HEK293 (cell line): ENCODE data around the gene LRP1.
A peak's percentile ranks its signal among the peaks of the same experiment; 100 is the strongest.

Source experiments
- CTCF ChIA-PET: fragments of 350-600 bp; formaldehyde crosslinking; extraction: SDS; loops from one replicate; lab custom pipeline; 2021; ENCODE audit warnings: antibody characterized with exemption; lab: Yijun Ruan, JAX
- POLR2A ChIA-PET: fragments of 300-600 bp; formaldehyde crosslinking; extraction: SDS; loops from one replicate; lab custom pipeline; 2020; ENCODE audit warnings: antibody characterized with exemption, inconsistent platforms; lab: Yijun Ruan, JAX
- H3K27ac ChIP-seq: fragments of 200-500 bp; sonication (Bioruptor generic); 2 replicates; pipeline ENCODE4 v1.5.1; 2014; ENCODE audit warnings: low read depth, low read length, control low read depth, inconsistent platforms; ENCODE audit errors: extremely low read depth
- H3K36me3 ChIP-seq, 2 experiments: fragments of 200-500 bp in 1 of 2; sonication (Bioruptor generic) in 1 of 2; 1 replicate in 1 of 2; 2 replicates in 1 of 2; pipeline ENCODE4 v1.5.1; 2014 to 2017; ENCODE audit warnings: inconsistent platforms in 2 of 2, low read length in 2 of 2; ENCODE audit not compliant: control insufficient read depth in 2 of 2, insufficient read depth in 1 of 2
- H3K4me1 ChIP-seq: fragments of 200-500 bp; sonication (Bioruptor generic); 2 replicates; pipeline ENCODE4 v1.5.1; 2014; ENCODE audit warnings: mild to moderate bottlenecking, low read length, inconsistent platforms; ENCODE audit not compliant: control insufficient read depth, insufficient read depth
- H3K4me3 ChIP-seq: 2 replicates; pipeline ENCODE4 v1.5.1; 2011; ENCODE audit warnings: low read depth, mild to moderate bottlenecking, control low read depth, low read length, moderate library complexity
- H3K9me3 ChIP-seq: fragments of 200-500 bp; sonication (Bioruptor generic); 2 replicates; pipeline ENCODE4 v1.5.1; 2014; ENCODE audit warnings: low read depth, low read length, inconsistent platforms; ENCODE audit not compliant: control insufficient read depth, insufficient read depth
- CTCF ChIP-seq: fragments of 450-650 bp; formaldehyde crosslinking; IDR thresholded peaks from 2 replicates; pipeline ENCODE4 v1.5.1; 2016; ENCODE audit warnings: missing biosample characterization, missing genetic modification characterization
- HOXC10 ChIP-seq: sonication (generic); formaldehyde crosslinking; IDR thresholded peaks from 2 replicates; pipeline ENCODE4 v1.8.1; 2023; ENCODE audit warnings: mild to moderate bottlenecking, missing genetic modification reagents
- HOXD13 ChIP-seq: sonication (generic); formaldehyde crosslinking; IDR thresholded peaks from 2 replicates; pipeline ENCODE4 v1.8.0; 2022; ENCODE audit warnings: missing genetic modification reagents, borderline replicate concordance
- KLF8 ChIP-seq: fragments of 450-650 bp; formaldehyde crosslinking; IDR thresholded peaks from 2 replicates; pipeline ENCODE4 v1.5.1; 2016; ENCODE audit warnings: missing biosample characterization, missing genetic modification characterization
- PATZ1 ChIP-seq: fragments of 450-650 bp; formaldehyde crosslinking; IDR thresholded peaks from 2 replicates; pipeline ENCODE4 v1.5.1; 2016; ENCODE audit warnings: missing biosample characterization, missing genetic modification characterization
- ZBTB17 ChIP-seq: fragments of 450-650 bp; formaldehyde crosslinking; IDR thresholded peaks from 2 replicates; pipeline ENCODE4 v1.5.1; 2016; ENCODE audit warnings: missing biosample characterization, missing genetic modification characterization
- ZNF138 ChIP-seq: fragments of 450-650 bp; formaldehyde crosslinking; IDR thresholded peaks from 2 replicates; pipeline ENCODE4 v1.5.1; 2016; ENCODE audit warnings: missing biosample characterization, missing genetic modification characterization, borderline replicate concordance
- ZNF146 ChIP-seq: fragments of 450-650 bp; formaldehyde crosslinking; IDR thresholded peaks from 2 replicates; pipeline ENCODE4 v1.5.1; 2016; ENCODE audit warnings: missing biosample characterization, missing genetic modification characterization
- ZNF341 ChIP-seq: fragments of 450-650 bp; formaldehyde crosslinking; IDR thresholded peaks from 2 replicates; pipeline ENCODE4; 2016; ENCODE audit warnings: low read depth, missing biosample characterization, missing genetic modification characterization
- ZNF366 ChIP-seq: fragments of 450-650 bp; formaldehyde crosslinking; conservative IDR thresholded peaks from 2 replicates; pipeline ENCODE4 v1.5.1; 2016; ENCODE audit warnings: missing biosample characterization, missing genetic modification characterization
- ZNF391 ChIP-seq: fragments of 450-650 bp; formaldehyde crosslinking; IDR thresholded peaks from 2 replicates; pipeline ENCODE4 v1.5.1; 2016; ENCODE audit warnings: low read depth, missing biosample characterization, missing genetic modification characterization, borderline replicate concordance
- ZNF404 ChIP-seq: fragments of 450-650 bp; formaldehyde crosslinking; IDR thresholded peaks from 2 replicates; pipeline ENCODE4 v1.5.1; 2017; ENCODE audit warnings: missing biosample characterization, missing genetic modification characterization
- ZNF426 ChIP-seq: fragments of 450-650 bp; formaldehyde crosslinking; IDR thresholded peaks from 2 replicates; pipeline ENCODE4 v1.5.1; 2017; ENCODE audit warnings: missing biosample characterization, missing genetic modification characterization, mild to moderate bottlenecking, inconsistent platforms, moderate library complexity
- ZNF555 ChIP-seq: fragments of 450-650 bp; formaldehyde crosslinking; conservative IDR thresholded peaks from 2 replicates; pipeline ENCODE4 v1.5.1; 2017; ENCODE audit warnings: missing biosample characterization, mild to moderate bottlenecking, missing genetic modification characterization, inconsistent platforms
- ZNF623 ChIP-seq: fragments of 450-650 bp; formaldehyde crosslinking; IDR thresholded peaks from 2 replicates; pipeline ENCODE4 v1.5.1; 2016; ENCODE audit warnings: missing biosample characterization, missing genetic modification characterization
- ZNF670 ChIP-seq: fragments of 450-650 bp; formaldehyde crosslinking; IDR thresholded peaks from 2 replicates; pipeline ENCODE4 v1.5.1; 2016; ENCODE audit warnings: missing biosample characterization, missing genetic modification characterization, low read depth
- ZNF830 ChIP-seq: fragments of 450-650 bp; IDR thresholded peaks from 2 replicates; pipeline ENCODE4 v1.5.0; 2018; ENCODE audit warnings: missing biosample characterization, missing genetic modification characterization, low read depth, mild to moderate bottlenecking, moderate library complexity
- TF ChIP-seq, protein P1 (sequence below): fragments of 450-650 bp; formaldehyde crosslinking; IDR thresholded peaks from 2 replicates; pipeline ENCODE4 v1.5.1; 2016; ENCODE audit warnings: missing biosample characterization, missing genetic modification characterization
- TF ChIP-seq, protein P2 (sequence below): fragments of 450-650 bp; formaldehyde crosslinking; IDR thresholded peaks from 2 replicates; pipeline ENCODE4 v1.5.1; 2016; ENCODE audit warnings: missing biosample characterization, missing genetic modification characterization

Gene LRP1

GRCh38 chr12:57156701-57157403 is 28.6 kb downstream of the LRP1 start (continued):
- no peak for TF ChIP-seq PATZ1 (tag by site-specific recombination)
- TF ChIP-seq ZNF138 (tag by site-specific recombination): no peak
- no peak for TF ChIP-seq HOXC10
- TF ChIP-seq ZNF426 (tag by site-specific recombination): no peak
- no peak for TF ChIP-seq ZNF366 (tag by site-specific recombination)
- TF ChIP-seq, protein P1, sequence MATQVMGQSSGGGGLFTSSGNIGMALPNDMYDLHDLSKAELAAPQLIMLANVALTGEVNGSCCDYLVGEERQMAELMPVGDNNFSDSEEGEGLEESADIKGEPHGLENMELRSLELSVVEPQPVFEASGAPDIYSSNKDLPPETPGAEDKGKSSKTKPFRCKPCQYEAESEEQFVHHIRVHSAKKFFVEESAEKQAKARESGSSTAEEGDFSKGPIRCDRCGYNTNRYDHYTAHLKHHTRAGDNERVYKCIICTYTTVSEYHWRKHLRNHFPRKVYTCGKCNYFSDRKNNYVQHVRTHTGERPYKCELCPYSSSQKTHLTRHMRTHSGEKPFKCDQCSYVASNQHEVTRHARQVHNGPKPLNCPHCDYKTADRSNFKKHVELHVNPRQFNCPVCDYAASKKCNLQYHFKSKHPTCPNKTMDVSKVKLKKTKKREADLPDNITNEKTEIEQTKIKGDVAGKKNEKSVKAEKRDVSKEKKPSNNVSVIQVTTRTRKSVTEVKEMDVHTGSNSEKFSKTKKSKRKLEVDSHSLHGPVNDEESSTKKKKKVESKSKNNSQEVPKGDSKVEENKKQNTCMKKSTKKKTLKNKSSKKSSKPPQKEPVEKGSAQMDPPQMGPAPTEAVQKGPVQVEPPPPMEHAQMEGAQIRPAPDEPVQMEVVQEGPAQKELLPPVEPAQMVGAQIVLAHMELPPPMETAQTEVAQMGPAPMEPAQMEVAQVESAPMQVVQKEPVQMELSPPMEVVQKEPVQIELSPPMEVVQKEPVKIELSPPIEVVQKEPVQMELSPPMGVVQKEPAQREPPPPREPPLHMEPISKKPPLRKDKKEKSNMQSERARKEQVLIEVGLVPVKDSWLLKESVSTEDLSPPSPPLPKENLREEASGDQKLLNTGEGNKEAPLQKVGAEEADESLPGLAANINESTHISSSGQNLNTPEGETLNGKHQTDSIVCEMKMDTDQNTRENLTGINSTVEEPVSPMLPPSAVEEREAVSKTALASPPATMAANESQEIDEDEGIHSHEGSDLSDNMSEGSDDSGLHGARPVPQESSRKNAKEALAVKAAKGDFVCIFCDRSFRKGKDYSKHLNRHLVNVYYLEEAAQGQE: no peak
- no peak for TF ChIP-seq ZNF341 (tag by site-specific recombination)
- no peak for TF ChIP-seq ZNF404 (tag by site-specific recombination)
- no peak for TF ChIP-seq ZNF146

GRCh38 chr12:57157588-57158173 is 29.4 kb downstream of the LRP1 start:
- TF ChIP-seq ZNF623 (tag by site-specific recombination) (peak; percentile 96), CTCF (no peak)
- Histone ChIP-seq H3K4me1 (no peaks in the 10 kb centered on the region), H3K36me3 (peaks cover 3 to 96% of the 10 kb centered on the region in 2 experiments; a peak in 1 of 3 replicates), H3K9me3 (no peaks in the 10 kb centered on the region), H3K27ac (no peak overlapping the region), H3K4me3 (no peak overlapping the region)
- CTCF ChIA-PET: interaction anchor here (0.8 to 2.2 kb wide), 4 partner anchors 15 to 34 kb away, joined by 3 to 7 read pairs (median 4); no protein-coding TSS in a partner anchor
- POLR2A ChIA-PET: no interaction called here

GRCh38 chr12:57158186-57158585 is 29.9 kb downstream of the LRP1 start:
- ChIA-PET CTCF (interaction anchor here (0.8 to 1.0 kb wide), 2 partner anchors 18 to 23 kb away, joined by 4 to 5 read pairs; no protein-coding TSS in a partner anchor), POLR2A (interaction anchor here (1.0 kb wide), 1 partner anchor 11 kb away, joined by 3 read pairs; the partner anchor contains the start of gene LRP1-AS)
- TF ChIP-seq ZNF555 (tag by site-specific recombination): no peak
- no peak for TF ChIP-seq HOXD13 (CRISPR knock-in tag)
- TF ChIP-seq, protein P2, sequence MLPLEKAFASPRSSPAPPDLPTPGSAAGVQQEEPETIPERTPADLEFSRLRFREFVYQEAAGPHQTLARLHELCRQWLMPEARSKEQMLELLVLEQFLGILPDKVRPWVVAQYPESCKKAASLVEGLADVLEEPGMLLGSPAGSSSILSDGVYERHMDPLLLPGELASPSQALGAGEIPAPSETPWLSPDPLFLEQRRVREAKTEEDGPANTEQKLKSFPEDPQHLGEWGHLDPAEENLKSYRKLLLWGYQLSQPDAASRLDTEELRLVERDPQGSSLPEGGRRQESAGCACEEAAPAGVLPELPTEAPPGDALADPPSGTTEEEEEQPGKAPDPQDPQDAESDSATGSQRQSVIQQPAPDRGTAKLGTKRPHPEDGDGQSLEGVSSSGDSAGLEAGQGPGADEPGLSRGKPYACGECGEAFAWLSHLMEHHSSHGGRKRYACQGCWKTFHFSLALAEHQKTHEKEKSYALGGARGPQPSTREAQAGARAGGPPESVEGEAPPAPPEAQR (tag by site-specific recombination): no peak
- no peak for TF ChIP-seq ZNF830 (tag by site-specific recombination)
- TF ChIP-seq KLF8: no peak
- no peak for TF ChIP-seq ZBTB17 (tag by site-specific recombination)
- no peak for TF ChIP-seq ZNF670 (tag by site-specific recombination)
- no peak for TF ChIP-seq ZNF391 (tag by site-specific recombination)
- H3K4me3 ChIP-seq: no peak overlapping the region
- H3K4me1 ChIP-seq: no peaks in the 10 kb centered on the region
- H3K27ac ChIP-seq: no peak overlapping the region
- H3K36me3 ChIP-seq: peaks cover 4 to 96% of the 10 kb centered on the region in 2 experiments; a peak in 1 of 3 replicates
- H3K9me3 ChIP-seq: no peaks in the 10 kb centered on the region
